OCI-LY7 (cell line): Measurements from ENCODE around the gene FAM13A. TPM values are rescaled to one million over a fixed set of nuclear protein-coding genes. Genes with fewer than 3 reads are reported as not detected.

Source experiments
- BruUV-seq: library from RNA; stranded (reverse); fragments of 400-500 nt; replicated peaks from 2 replicates; lab custom pipeline; 2021; lab: Mats Ljungman, UMichigan
- CTCF ChIA-PET: fragments of 300-600 bp; sonication (Branson Sonifier 250); formaldehyde crosslinking; loops from one replicate; lab custom pipeline; 2022; ENCODE audit warnings: antibody characterized with exemption; ENCODE audit not compliant: unreplicated experiment; lab: Charles Lee
- POLR2A ChIA-PET: fragments of 300-600 bp; sonication (Branson Sonifier 250); formaldehyde crosslinking; loops from one replicate; lab custom pipeline; 2022; ENCODE audit warnings: antibody characterized with exemption; lab: Charles Lee
- DNase-seq: peaks from one replicate; pipeline ENCODE4 v3.0.0-alpha.2; 2015; ENCODE audit warnings: low spot score
- H2AFZ ChIP-seq: fragments of 200-600 bp; sonication (generic), shearing (Covaris generic); 2 replicates; pipeline ENCODE4 v1.6.1; 2014; ENCODE audit warnings: mild to moderate bottlenecking, antibody characterized with exemption, low read length, moderate library complexity
- H3K27ac ChIP-seq: fragments of 200-600 bp; sonication (generic); 2 replicates; pipeline ENCODE4 v1.5.1; 2014; ENCODE audit warnings: mixed run types, low read depth, mild to moderate bottlenecking, moderate library complexity, low read length, inconsistent platforms; ENCODE audit not compliant: poor library complexity, severe bottlenecking
- H3K36me3 ChIP-seq: fragments of 200-600 bp; sonication (generic); 2 replicates; pipeline ENCODE4 v1.6.1; 2014; ENCODE audit warnings: mild to moderate bottlenecking, antibody characterized with exemption, low read length, moderate library complexity, mixed read lengths; ENCODE audit not compliant: insufficient read depth
- H3K4me1 ChIP-seq: fragments of 200-600 bp; sonication (generic); 2 replicates; pipeline ENCODE4 v1.5.1; 2014; ENCODE audit warnings: mild to moderate bottlenecking, low read length; ENCODE audit not compliant: insufficient read depth, poor library complexity, severe bottlenecking
- H3K4me2 ChIP-seq: fragments of 200-600 bp; sonication (generic); 2 replicates; pipeline ENCODE4 v1.6.1; 2014; ENCODE audit warnings: mild to moderate bottlenecking, low read length
- H3K4me3 ChIP-seq: fragments of 200-600 bp; sonication (generic); 2 replicates; pipeline ENCODE4 v1.5.1; 2014; ENCODE audit warnings: mild to moderate bottlenecking, low read depth, low read length; ENCODE audit not compliant: poor library complexity, severe bottlenecking
- H3K79me2 ChIP-seq: fragments of 200-600 bp; sonication (generic); 2 replicates; pipeline ENCODE4 v1.6.1; 2016; ENCODE audit warnings: low read depth, mild to moderate bottlenecking, low read length, moderate library complexity, mixed read lengths; ENCODE audit not compliant: insufficient read depth
- H3K9me2 ChIP-seq: fragments of 200-600 bp; sonication (generic); 2 replicates; pipeline ENCODE4 v1.6.1; 2016; ENCODE audit warnings: mild to moderate bottlenecking, low read length, mixed read lengths; ENCODE audit not compliant: insufficient read depth
- H3K9me3 ChIP-seq: fragments of 200-600 bp; sonication (generic); 2 replicates; pipeline ENCODE4 v1.6.1; 2014; ENCODE audit warnings: mild to moderate bottlenecking, mixed run types, low read length, mixed read lengths
- H4K20me1 ChIP-seq: fragments of 200-600 bp; sonication (generic); 2 replicates; pipeline ENCODE4 v1.6.1; 2014; ENCODE audit warnings: mild to moderate bottlenecking, antibody characterized with exemption, low read length, moderate library complexity, mixed read lengths; ENCODE audit not compliant: insufficient read depth
- CTCF ChIP-seq: fragments of 200-600 bp; sonication (generic); conservative IDR thresholded peaks from 2 replicates; pipeline ENCODE4 v1.5.1; 2014; ENCODE audit warnings: mild to moderate bottlenecking, antibody characterized with exemption, low read length, moderate library complexity, mixed read lengths
- EZH2phosphoT487 ChIP-seq: fragments of 200-600 bp; sonication (generic); IDR thresholded peaks from 2 replicates; pipeline ENCODE4 v1.6.1; 2018; ENCODE audit warnings: low read depth, borderline replicate concordance, mild to moderate bottlenecking, mixed run types, antibody characterized with exemption, low read length, moderate library complexity, mixed read lengths
- intact Hi-C: fragments of 100-400 bp; cut with micrococcal nuclease; formaldehyde crosslinking; loops from one replicate; pipeline ENCODE4 v1.10.0; 2022; ENCODE audit not compliant: unreplicated experiment
- total RNA-seq, 2 experiments: library from RNA; depleted of rRNA in 1 of 2; stranded (reverse); fragments of >200 nt in 1 of 2; shearing (Covaris generic) in 1 of 2; gene quantifications; 2 replicates each; pipeline ENCODE4 v1.2.3, GENCODE V29; 2014 to 2022

Gene FAM13A
- total RNA-seq, 2 experiments from 2014 or later, result not detected

GRCh38 chr4:88828842-88829571 lies 228.0 kb downstream of the FAM13A start:
- no peak for DNase-seq
- Histone ChIP-seq H3K4me1 (no peaks in the 10 kb centered on the region), H3K4me2 (no peak overlapping the region), H3K79me2 (no peaks in the 10 kb centered on the region), H4K20me1 (no peaks in the 10 kb centered on the region), H3K36me3 (no peaks in the 10 kb centered on the region), H3K4me3 (no peak overlapping the region), H3K9me3 (no peaks in the 10 kb centered on the region), H2AFZ (no peak overlapping the region), H3K27ac (no peak overlapping the region), H3K9me2 (no peaks in the 10 kb centered on the region)
- TF ChIP-seq EZH2phosphoT487 (no peak), CTCF (no peak)
- no TSS peak for BruUV-seq
- intact Hi-C loops, result no loop called here
- ChIA-PET POLR2A (no interaction called here), CTCF (no interaction called here)

- no peaks in the 10 kb centered on the region for H3K9me2 ChIP-seq
- H3K9me3 ChIP-seq, result no peaks in the 10 kb centered on the region
- H3K4me1 ChIP-seq, result no peaks in the 10 kb centered on the region
- BruUV-seq, result no TSS peak
- TF ChIP-seq CTCF, result no peak
- no peak for TF ChIP-seq EZH2phosphoT487
- H3K4me3 ChIP-seq, result no peak overlapping the region
- intact Hi-C loops, result no loop called here
- no peaks in the 10 kb centered on the region for H4K20me1 ChIP-seq
- H3K27ac ChIP-seq, result no peak overlapping the region
- H2AFZ ChIP-seq, result no peak overlapping the region
- ChIA-PET POLR2A (no interaction called here), CTCF (no interaction called here)
- H3K36me3 ChIP-seq, result no peaks in the 10 kb centered on the region
- no peak overlapping the region for H3K4me2 ChIP-seq
- DNase-seq, result no peak
- H3K79me2 ChIP-seq, result no peaks in the 10 kb centered on the region
Observed at GRCh38 chr4:88827442-88827841, 229.5 kb downstream of the FAM13A start.

GRCh38 chr4:88826771-88827170 lies 230.2 kb downstream of the FAM13A start:
- Histone ChIP-seq H3K9me2 (no peaks in the 10 kb centered on the region), H3K79me2 (no peaks in the 10 kb centered on the region), H3K4me2 (no peak overlapping the region), H3K36me3 (no peaks in the 10 kb centered on the region), H3K27ac (no peak overlapping the region), H3K4me1 (no peaks in the 10 kb centered on the region), H3K4me3 (no peak overlapping the region), H3K9me3 (no peaks in the 10 kb centered on the region), H4K20me1 (no peaks in the 10 kb centered on the region), H2AFZ (no peak overlapping the region)
- BruUV-seq, result no TSS peak
- DNase-seq, result no peak
- intact Hi-C loops, result no loop called here
- ChIA-PET CTCF (no interaction called here), POLR2A (no interaction called here)
- no peak for TF ChIP-seq EZH2phosphoT487
- no peak for TF ChIP-seq CTCF
